Sigmoid colon (tissue), 7 donors: ENCODE measurements around the gene MMP21. TPM values are rescaled to one million over a fixed set of nuclear protein-coding genes. Genes with fewer than 3 reads are reported as not detected.
A peak's percentile ranks its signal among the peaks of the same experiment; 100 is the strongest.

Experiments used
- DNase-seq: peaks from one replicate; pipeline ENCODE4 v3.0.0-alpha.2; 2019
- H3K27ac ChIP-seq, 4 donors: fragments of 200-600 bp; sonication (generic); one replicate each; pipeline ENCODE4 v1.5.1; 2016 to 2019; ENCODE audit warnings: mild to moderate bottlenecking in 1 of 4
- H3K27me3 ChIP-seq, 3 donors: fragments of 200-600 bp; sonication (generic); one replicate each; pipeline ENCODE4 v1.5.1; 2019; ENCODE audit warnings: mild to moderate bottlenecking in 1 of 3
- H3K36me3 ChIP-seq, 4 donors: fragments of 200-600 bp; sonication (generic); one replicate each; pipeline ENCODE4 v1.5.1; 2016 to 2019
- H3K4me1 ChIP-seq, 4 donors: fragments of 200-600 bp; sonication (generic); one replicate each; pipeline ENCODE4 v1.5.1; 2017 to 2019
- H3K4me3 ChIP-seq, 4 donors: fragments of 200-600 bp; sonication (generic); one replicate each; pipeline ENCODE4 v1.5.1; 2017 to 2019; ENCODE audit warnings: mild to moderate bottlenecking in 2 of 4, moderate library complexity in 1 of 4
- H3K9me3 ChIP-seq, 4 donors: fragments of 200-600 bp in 3 of 4; sonication (generic) in 3 of 4; one replicate each; pipeline versions ENCODE4 v1.5.1 to v1.6.1; 2013 to 2019
- EP300 ChIP-seq, 4 donors: sonication (generic); formaldehyde crosslinking; IDR thresholded peaks; one replicate each; pipeline ENCODE4 v1.6.1; 2017; ENCODE audit warnings: antibody characterized with exemption in 4 of 4
- POLR2A ChIP-seq, 2 donors: fragments of 450-650 bp; IDR thresholded peaks; one replicate each; pipeline ENCODE4 v1.6.1; 2016; ENCODE audit warnings: antibody characterized with exemption in 2 of 2, mild to moderate bottlenecking in 2 of 2, moderate library complexity in 2 of 2
- POLR2AphosphoS5 ChIP-seq, 4 donors: sonication (generic); formaldehyde crosslinking; IDR thresholded peaks; one replicate each; pipeline ENCODE4 v1.6.1; 2017; ENCODE audit warnings: antibody characterized with exemption in 4 of 4
- WGBS, 2 donors: extraction: QIAGEN DNeasy Blood & Tissue Kit; methylation state at CpG; one replicate each; pipeline ENCODE4 v1.1.7; 2013; 5-methylcytosine and 5-hydroxymethylcytosine counted together
- intact Hi-C: fragments of 100-400 bp; cut with DNase I; formaldehyde crosslinking; loops from one replicate; pipeline ENCODE4 v1.15.1; 2023
- polyA plus RNA-seq, 3 donors: library from polyadenylated mRNA; stranded (reverse); fragments of 200-250 nt; gene quantifications; one replicate each; pipeline ENCODE4 v1.2.3, GENCODE V29; 2013
- total RNA-seq, 4 donors: library from RNA; depleted of rRNA; stranded (reverse); fragments of >200 nt; gene quantifications; one replicate each; pipeline ENCODE4 v1.1.0, GENCODE V29; 2016
- TF ChIP-seq, protein P1 (sequence below), 4 experiments: fragments of 450-650 bp in 3 of 4; fragments of 200-600 bp in 1 of 4; IDR thresholded peaks; one replicate each; pipeline ENCODE4 v1.5.1; 2016 to 2019; ENCODE audit warnings: antibody characterized with exemption in 4 of 4, mild to moderate bottlenecking in 3 of 4, moderate library complexity in 2 of 4
- donor health status: healthy with polysubstance abuse.
- donor health status: Bipolar disorder and iron deficiency.
- donor health status: healthy.

MMP21 gene, protein sequence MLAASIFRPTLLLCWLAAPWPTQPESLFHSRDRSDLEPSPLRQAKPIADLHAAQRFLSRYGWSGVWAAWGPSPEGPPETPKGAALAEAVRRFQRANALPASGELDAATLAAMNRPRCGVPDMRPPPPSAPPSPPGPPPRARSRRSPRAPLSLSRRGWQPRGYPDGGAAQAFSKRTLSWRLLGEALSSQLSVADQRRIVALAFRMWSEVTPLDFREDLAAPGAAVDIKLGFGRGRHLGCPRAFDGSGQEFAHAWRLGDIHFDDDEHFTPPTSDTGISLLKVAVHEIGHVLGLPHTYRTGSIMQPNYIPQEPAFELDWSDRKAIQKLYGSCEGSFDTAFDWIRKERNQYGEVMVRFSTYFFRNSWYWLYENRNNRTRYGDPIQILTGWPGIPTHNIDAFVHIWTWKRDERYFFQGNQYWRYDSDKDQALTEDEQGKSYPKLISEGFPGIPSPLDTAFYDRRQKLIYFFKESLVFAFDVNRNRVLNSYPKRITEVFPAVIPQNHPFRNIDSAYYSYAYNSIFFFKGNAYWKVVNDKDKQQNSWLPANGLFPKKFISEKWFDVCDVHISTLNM
- total RNA-seq: under 1 TPM in 1 of 4 donors, not detected in 3; 0.33 TPM
- under 1 TPM in 1 of 3 donors, not detected in 2; 0.07 TPM for polyA plus RNA-seq

DNA sequence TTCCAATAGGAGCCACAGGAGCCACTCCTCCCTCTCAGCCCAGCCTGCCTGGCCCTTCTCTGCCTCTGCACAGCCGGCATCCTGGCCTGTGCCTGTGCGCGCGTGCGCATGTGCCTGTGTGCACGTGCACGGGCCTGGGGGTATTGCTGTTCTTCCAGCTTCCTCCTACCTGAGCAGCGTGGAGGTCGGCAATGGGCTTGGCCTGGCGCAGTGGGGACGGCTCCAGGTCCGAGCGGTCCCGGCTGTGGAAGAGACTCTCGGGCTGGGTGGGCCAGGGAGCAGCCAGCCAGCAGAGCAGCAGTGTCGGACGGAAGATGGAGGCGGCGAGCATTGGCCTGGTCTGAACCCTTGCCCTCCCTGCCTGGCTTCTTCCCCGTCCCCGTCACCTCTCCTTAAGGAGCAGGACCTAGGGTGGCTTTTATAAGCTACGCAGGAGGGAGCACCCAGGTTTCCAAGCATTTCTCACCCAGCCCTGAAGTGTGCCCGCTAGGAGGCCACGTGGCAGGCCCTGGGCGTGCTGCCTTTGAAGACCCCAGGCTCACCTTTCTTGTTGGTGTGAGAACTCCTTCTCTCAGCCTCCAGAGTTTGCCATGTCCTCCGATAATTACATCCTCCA lies at the start of gene MMP21:
MMP21 (minus strand) TSS at position 331 of the 616 bp plus-strand sequence; CDS start at position 331, 0 bp downstream.
- DNase-seq: no peak
- no peaks in the 10 kb centered on the region for H3K27me3 ChIP-seq
- TF ChIP-seq POLR2AphosphoS5 (IDR thresholded peaks at IDR 0.05) (no peak), EP300 (IDR thresholded peaks at IDR 0.05) (no peak), POLR2A (IDR thresholded peaks at IDR 0.05) (no peak)
- H3K4me3 ChIP-seq: no peak within 1 kb of the TSS
- no peaks in the 10 kb centered on the region for H3K4me1 ChIP-seq
- no peaks in the 10 kb centered on the region for H3K36me3 ChIP-seq
- 92 to 94% methylated on average over 26 of the region's 26 CpGs for WGBS, 2 donors
- no peaks in the 10 kb centered on the region for H3K9me3 ChIP-seq
- intact Hi-C loops: no loop called here
- no peak within 1 kb of the TSS for H3K27ac ChIP-seq

DNA sequence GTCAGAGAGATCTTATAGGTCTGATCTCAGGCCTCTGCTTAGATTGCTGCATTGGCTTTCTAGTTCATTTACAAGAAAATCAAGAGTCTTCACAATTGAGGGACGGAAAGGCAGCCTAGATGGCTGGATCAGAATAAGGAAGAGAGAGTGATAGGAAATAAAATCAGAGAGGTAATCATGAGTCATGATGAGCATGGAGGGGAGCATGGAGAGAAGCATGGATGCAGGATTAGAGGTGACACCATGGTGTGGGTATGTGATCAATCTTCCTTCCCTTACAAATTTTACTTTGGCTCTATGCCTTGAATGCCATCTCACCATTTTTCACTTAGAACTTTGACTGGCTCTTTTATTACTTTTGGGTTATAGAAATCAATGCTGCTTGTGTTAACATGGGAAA lies 49.1 kb upstream of the MMP21 start:
- DNase-seq: no peak
- TF ChIP-seq POLR2AphosphoS5 (IDR thresholded peaks at IDR 0.05) (no peak), POLR2A (IDR thresholded peaks at IDR 0.05) (no peak), EP300 (IDR thresholded peaks at IDR 0.05) (no peak)
- TF ChIP-seq, protein P1, sequence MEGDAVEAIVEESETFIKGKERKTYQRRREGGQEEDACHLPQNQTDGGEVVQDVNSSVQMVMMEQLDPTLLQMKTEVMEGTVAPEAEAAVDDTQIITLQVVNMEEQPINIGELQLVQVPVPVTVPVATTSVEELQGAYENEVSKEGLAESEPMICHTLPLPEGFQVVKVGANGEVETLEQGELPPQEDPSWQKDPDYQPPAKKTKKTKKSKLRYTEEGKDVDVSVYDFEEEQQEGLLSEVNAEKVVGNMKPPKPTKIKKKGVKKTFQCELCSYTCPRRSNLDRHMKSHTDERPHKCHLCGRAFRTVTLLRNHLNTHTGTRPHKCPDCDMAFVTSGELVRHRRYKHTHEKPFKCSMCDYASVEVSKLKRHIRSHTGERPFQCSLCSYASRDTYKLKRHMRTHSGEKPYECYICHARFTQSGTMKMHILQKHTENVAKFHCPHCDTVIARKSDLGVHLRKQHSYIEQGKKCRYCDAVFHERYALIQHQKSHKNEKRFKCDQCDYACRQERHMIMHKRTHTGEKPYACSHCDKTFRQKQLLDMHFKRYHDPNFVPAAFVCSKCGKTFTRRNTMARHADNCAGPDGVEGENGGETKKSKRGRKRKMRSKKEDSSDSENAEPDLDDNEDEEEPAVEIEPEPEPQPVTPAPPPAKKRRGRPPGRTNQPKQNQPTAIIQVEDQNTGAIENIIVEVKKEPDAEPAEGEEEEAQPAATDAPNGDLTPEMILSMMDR (IDR thresholded peaks at IDR 0.05): no peak
- Histone ChIP-seq H3K9me3 (no peaks in the 10 kb centered on the region), H3K4me1 (peaks cover 0 to 37% (median 31%) of the 10 kb centered on the region in 4 donors), H3K36me3 (peaks cover 6 to 36% (median 17%) of the 10 kb centered on the region in 4 donors), H3K27me3 (no peaks in the 10 kb centered on the region), H3K4me3 (peak overlapping the region in 2 of 4 donors; percentile 93), H3K27ac (no peak overlapping the region)
- intact Hi-C loops: loop anchor here (5.0 to 10.0 kb wide), 3 partner anchors 102 to 1020 kb away; partner anchors contain the start of gene ABRAXAS2
- WGBS, 2 donors: 76 to 84% methylated on average over 1 of the region's 1 CpG

DNA sequence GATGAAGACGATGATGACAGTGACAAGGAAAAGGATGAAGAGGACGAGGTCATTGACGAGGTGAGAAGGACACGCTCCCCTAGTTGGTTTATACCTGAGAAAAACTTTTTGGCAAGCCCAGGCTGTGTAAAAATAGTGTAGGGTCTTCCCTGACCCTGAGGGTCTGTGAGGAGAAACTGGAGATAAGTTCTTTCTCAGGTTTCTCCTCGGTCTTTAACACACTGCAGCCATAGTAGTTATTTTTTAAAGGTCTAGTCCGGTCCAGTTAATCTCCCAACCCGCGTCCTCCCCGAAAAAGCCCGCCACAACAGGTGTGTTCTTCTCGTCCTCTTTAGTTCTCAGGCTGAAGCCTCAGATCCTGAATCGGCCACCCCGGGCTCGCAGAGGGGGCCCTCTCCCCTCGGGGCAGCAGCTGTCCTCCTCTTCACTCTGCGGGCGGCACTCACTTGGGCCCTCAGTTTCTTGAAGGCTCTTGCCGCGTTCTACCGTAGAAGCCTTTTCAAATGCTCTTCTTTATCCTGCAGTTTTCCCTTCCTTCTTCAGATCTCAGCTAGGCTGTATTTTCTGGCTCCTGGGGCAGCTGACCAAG lies 48.1 kb upstream of the MMP21 start:
- peaks cover 4 to 26% (median 10%) of the 10 kb centered on the region in 4 donors for H3K36me3 ChIP-seq
- WGBS, 2 donors: 0 to 1% methylated on average over 20 of the region's 20 CpGs
- no peaks in the 10 kb centered on the region for H3K9me3 ChIP-seq
- intact Hi-C loops: loop anchor here (5.0 to 10.0 kb wide), 3 partner anchors 101 to 1019 kb away; partner anchors contain the start of gene ABRAXAS2
- peak overlapping the region; percentile 91 to 97 (median 93) for H3K4me3 ChIP-seq
- no peaks in the 10 kb centered on the region for H3K27me3 ChIP-seq
- H3K27ac ChIP-seq: peak overlapping the region; percentile 80 to 91 (median 88)
- peaks cover 0 to 37% (median 31%) of the 10 kb centered on the region in 4 donors for H3K4me1 ChIP-seq
- TF ChIP-seq, protein P1 (IDR thresholded peaks at IDR 0.05): no peak
- TF ChIP-seq EP300 (IDR thresholded peaks at IDR 0.05) (no peak), POLR2AphosphoS5 (IDR thresholded peaks at IDR 0.05) (no peak)
- DNase-seq: no peak

DNA sequence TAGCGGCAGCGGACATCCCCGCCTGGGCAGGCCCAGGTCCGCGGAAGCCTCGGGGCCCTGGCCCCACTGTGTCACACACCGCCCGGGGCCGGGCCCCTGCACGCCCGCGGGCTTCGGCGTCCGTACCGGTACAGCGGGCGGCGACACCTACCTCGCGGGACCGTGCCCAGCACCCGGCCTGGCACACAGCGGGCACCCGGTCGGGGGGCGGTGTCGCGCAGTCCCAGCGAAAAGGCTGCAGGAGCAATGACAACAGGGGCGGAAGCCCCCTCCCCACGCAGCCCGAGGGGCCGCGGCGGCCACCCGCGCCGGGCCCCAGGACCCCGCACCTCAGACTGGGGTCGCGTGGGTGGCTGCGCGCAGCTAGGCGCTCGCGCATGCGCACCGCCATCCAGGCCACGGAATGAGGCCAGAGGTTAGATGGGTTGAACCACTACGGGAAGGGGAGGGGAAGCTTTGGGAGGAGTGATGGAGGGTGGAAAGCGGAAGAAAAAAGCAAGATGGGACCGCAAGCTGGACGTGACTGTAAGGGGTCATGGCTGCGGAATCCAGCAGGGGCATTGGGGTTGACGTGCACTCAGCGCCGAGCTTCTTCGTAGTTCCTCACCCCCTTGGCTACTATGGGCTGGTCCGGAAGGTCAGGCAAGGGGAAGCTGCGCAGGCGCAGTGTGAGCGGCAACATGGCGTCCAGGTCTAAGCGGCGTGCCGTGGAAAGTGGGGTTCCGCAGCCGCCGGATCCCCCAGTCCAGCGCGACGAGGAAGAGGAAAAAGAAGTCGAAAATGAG lies 47.4 kb upstream of the MMP21 start, which contains the start of the genes BCCIP and UROS:
BCCIP (plus strand) TSS at position 669 of the 785 bp plus-strand sequence; CDS start at position 681, 12 bp downstream.
UROS (minus strand) TSS at position 381 of the 785 bp plus-strand sequence. CDS start 6,759 bp downstream, outside the sequence.
- intact Hi-C loops: loop anchor here (5.0 to 10.0 kb wide), 3 partner anchors 101 to 1018 kb away; partner anchors contain the start of gene ABRAXAS2
- H3K4me3 ChIP-seq: peak within 1 kb of the TSS; percentile 91 to 97 (median 93)
- H3K27me3 ChIP-seq: no peaks in the 10 kb centered on the region
- 0% methylated on average over 74 of the region's 74 CpGs for whole genome bisulfite sequencing, 2 donors
- H3K9me3 ChIP-seq: no peaks in the 10 kb centered on the region
- H3K4me1 ChIP-seq: peaks cover 0 to 37% (median 31%) of the 10 kb centered on the region in 4 donors
- DNase-seq: peak; percentile 95
- peak within 1 kb of the TSS; percentile 80 to 91 (median 88) for H3K27ac ChIP-seq
- H3K36me3 ChIP-seq: peaks cover 0 to 20% (median 3%) of the 10 kb centered on the region in 4 donors
- TF ChIP-seq POLR2A (IDR thresholded peaks at IDR 0.05): peak; percentile 15 to 25
- TF ChIP-seq POLR2AphosphoS5 (IDR thresholded peaks at IDR 0.05): peak; percentile 67 to 89 (median 80)
- TF ChIP-seq, protein P1 (IDR thresholded peaks at IDR 0.05): no peak
